Right renal pelvis (tissue), 4 donors: ENCODE results near the gene PCBP4. TPM values are rescaled to one million over a fixed set of nuclear protein-coding genes. Genes with fewer than 3 reads are reported as not detected.
"Not testable (repeated sequence)": the region's sequence is repeated elsewhere in the genome, so short reads cannot be mapped to it uniquely, and the experiment has no call there.

Experiments
- DNase-seq, 4 donors: peaks; one replicate each; pipeline ENCODE4 v3.0.0-alpha.2; 2013; ENCODE audit warnings: low read depth in 4 of 4, low spot score in 3 of 4, missing footprints in 1 of 4
- polyA plus RNA-seq, 4 donors: library from polyadenylated mRNA; unstranded; fragments of 120-200 nt; gene quantifications; one replicate each; pipeline ENCODE4 v1.2.1, GENCODE V29; 2013; ENCODE audit not compliant: insufficient read length in 4 of 4

PCBP4 gene
- polyA plus RNA-seq, 4 donors: 53.6 to 68.2 (median 56.2) TPM

DNA sequence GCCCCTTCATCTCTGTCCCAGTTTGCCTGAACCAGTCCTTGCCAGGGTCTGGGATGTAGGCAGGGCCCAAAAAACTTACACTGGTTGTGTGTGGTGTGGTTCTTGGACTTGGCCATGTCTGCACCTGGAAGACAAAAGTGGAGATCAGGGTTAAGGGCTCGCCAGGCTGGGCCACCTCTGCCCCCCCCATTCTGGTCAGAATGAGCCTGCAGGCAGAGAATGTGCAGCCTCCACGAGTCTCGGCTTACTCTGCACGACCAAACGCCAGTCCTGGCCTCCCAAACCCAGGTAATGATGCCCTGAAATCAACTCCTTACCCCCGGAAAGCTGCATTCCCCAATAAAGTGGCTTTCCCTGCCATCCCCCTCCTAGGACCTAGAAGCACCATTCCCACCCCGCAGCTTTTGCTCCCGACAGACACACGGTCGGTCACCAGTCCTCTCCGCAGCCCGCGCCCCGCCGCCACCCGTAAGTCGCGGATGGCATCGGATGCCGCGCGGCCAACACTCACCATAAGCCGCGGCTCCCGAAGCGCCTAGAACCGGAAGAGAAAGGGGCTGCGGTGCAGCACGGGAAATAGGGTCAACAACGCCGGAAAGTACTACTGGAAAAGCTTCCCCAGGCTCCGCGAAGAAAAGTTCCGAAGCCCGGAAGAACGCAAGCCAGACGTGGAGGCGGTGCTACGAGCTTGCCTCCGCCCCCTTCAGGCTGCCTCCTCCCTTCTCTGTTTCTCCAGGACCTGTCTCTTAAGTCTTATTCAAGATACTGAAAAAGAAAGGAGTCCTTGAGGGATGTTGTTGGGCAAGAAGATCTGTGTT, 28.3 kb upstream of the PCBP4 start, which contains the start of gene RPL29:
Gene RPL29 (minus strand): TSS at position 550 of the 818 bp plus-strand sequence. CDS start 434 bp downstream, at position 116.
- peak; percentile 92 to 94 (median 93) for DNase-seq

DNA sequence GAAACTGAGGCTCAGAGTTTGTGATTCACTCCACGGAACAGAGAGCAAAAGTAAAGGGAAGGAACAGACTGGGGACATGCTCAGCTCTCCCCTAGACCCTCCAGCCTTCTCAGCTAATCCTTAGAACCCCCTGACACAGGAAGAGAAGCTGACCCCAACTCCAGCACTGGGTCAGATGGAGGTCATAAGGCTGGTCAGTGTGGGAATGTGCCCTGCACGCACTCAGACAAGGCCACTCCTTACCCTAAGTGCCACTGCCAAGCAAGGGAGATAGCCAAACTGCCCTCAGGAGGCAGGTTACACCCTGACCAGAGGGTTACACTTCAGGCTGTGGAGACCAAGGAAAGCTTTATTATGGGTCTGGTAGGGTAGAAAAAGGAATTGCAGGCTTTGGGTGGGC, 27.3 kb upstream of the PCBP4 start:
- no peak for DNase-seq

DNA sequence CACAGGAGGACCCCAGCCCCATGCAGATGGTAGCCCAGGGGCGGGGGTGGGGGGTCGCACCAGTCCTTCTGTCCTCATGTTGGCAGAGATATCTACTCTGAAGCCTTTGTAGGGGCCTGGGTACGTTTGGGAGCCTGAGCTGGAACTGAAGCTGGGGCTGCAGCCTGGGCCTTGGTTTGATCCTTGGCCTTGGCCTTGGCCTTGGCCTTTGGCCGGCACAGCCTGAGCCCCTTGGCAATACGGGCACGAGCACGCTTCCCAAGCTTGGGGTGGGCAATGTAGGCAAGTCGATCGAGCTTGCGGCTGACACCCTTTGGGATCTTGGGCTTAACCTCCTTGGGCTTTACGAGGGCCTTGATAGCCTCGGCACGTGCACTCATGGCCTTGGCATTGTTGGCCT, 26.4 kb upstream of the PCBP4 start:
- not testable (repeated sequence) for DNase-seq

DNA sequence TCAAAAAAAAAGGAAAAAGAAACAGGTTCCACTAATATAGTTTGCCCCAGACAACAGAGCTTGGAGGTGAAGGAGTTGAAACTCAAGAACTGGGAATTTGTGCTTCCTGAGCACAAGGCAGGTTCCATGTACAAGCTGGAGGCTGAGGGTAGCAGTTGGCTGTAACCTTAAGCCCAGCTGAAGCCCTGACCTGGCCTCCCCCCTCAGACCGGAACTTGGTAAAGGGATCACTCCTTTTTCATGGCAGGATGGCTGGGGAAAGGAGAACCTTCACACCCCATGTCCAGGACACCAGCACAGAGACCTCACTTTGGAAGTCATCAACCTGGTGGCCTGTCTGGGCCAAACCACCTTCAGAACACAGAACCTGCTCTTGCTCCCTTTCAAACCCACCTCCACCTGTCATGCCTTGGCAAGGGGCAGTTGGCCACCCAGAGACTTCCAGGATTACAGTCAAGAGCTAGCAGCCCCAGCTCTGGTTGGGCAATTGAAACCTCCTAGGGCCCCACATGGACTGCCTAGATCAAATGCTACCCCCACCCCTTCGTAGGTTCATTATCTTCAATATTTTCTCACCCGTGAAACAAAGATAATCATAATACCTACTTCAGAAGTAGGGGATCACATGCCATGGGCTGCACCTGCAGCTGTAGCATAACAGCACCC, 24.9 kb upstream of the PCBP4 start:
- no peak for DNase-seq

DNA sequence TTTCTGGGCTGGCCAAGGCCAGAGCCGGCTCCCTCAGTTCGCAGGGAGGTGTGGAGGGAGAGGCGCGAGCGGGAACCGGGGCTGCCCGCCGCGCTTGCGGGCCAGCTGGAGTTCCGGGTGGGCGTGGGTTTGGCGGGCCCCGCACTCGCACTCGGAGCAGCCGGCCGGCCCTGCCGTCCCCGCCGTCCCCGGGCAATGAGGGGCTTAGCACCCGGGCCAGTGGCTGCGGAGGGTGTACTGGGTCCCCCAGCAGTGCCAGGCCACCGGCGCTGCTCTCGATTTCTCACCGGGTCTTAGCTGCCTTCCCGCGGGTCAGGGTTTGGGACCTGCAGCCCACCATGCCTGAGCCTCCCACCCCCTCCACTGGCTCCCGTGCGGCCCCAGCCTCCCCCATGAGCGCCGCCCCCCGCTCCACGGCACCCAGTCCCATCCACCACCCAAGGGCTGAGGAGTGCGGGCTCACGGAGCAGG, 23.3 kb upstream of the PCBP4 start:
- not testable (repeated sequence) for DNase-seq

DNA sequence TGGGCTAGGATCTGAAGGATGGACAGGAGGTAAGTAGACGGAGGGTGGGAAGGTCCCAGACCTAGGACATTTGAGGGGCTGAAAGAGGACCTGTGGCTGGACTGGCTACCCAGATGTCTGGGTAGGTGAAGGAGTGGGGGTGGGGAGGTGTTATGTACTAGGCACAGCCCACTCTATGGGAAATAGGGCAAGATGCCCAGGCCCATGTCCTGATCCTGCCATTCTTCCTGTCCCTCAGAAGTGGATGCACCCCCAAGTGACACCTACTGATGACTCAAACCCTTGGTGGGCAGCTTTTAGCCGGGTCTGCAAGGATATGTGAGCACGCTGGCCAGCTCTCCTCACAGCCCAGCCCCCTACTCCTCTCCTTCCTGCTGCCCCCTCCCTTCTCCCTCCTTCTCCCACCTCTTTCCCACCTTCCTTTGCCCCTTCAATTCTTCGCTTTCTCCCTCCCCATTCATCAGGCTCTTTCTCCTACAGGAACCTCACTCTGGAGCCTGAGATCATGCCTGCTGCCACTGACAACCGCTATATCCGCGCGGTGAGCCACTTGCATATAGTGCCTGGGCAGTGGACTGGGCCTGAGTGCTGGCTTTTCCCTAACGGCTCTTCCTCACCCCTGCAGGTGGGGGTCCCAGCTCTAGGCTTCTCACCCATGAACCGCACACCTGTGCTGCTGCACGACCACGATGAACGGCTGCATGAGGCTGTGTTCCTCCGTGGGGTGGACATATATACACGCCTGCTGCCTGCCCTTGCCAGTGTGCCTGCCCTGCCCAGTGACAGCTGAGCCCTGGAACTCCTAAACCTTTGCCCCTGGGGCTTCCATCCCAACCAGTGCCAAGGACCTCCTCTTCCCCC, 21.3 kb upstream of the PCBP4 start:
- no peak for DNase-seq

DNA sequence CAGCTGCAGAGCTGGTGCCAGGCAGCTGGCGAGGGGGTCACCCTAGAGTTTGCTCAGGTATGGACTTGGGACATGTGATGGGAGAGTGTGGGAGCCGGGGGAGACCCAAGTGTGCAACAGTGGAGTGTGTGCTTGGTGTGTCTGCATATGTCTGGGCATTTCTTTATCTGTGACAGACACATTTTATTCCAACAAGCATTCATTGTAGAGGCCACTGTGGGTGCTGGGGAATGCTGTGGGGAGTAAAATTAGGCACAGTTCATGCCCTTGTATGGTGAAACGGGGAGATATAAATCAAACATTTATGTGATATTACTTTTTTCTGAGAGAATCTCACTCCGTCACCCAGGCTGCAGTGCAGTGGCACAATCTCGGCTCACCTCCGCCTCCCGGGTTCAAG, 20.3 kb upstream of the PCBP4 start:
- DNase-seq: no peak

DNA sequence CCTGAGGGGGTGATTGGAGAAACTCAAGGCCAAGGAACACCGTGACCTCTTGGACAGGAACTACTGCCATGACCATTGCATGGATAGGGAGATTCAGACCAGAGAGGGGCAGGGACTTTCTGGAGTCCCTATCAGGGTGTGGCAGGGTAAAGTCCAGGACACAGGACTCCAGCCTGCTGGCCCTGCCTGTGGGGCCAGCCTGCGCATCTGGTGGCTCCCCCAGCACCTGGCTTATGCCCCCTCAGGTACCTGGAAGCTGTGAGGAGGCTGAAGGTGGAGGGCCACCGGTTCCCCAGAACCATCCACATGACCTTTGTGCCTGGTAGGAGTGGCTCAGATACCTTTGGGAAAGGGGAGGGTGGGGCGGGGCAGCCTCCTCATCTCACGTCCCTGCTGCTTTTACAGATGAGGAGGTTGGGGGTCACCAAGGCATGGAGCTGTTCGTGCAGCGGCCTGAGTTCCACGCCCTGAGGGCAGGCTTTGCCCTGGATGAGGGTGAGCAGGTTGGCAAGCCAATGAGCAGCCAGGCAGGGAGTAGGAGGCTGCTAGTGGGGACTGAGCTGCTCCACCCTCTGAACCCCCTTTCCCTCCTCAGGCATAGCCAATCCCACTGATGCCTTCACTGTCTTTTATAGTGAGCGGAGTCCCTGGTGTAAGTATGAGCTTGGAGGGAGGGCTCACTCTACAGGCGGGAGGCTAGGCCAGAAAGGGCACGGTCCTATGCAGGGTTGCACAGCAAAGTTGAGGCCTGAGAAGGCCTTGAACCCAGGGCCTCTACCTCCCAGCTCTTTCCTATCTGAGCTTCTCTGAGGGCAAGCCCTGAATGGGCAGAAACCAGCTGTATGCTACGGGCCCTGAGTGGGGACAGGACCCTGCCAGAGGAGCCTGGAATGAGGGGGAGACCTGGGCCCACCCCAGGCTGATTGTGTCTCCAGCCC, 19.0 kb upstream of the PCBP4 start:
- no peak for DNase-seq

DNA sequence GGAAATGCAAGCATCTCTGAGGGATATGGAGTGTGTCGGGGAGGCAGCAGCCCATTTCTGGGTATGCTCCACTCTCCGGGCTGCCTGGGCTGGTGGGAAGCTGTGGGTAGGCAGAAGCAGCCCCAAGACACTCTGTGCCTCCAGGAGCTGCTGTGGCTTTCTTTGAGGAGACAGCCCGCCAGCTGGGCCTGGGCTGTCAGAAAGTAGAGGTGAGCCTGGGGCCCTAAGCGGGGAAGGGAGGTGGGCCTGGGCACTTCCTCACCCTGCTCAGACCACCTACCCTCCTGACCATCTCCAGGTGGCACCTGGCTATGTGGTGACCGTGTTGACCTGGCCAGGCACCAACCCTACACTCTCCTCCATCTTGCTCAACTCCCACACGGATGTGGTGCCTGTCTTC, 17.8 kb upstream of the PCBP4 start:
- DNase-seq: no peak

DNA sequence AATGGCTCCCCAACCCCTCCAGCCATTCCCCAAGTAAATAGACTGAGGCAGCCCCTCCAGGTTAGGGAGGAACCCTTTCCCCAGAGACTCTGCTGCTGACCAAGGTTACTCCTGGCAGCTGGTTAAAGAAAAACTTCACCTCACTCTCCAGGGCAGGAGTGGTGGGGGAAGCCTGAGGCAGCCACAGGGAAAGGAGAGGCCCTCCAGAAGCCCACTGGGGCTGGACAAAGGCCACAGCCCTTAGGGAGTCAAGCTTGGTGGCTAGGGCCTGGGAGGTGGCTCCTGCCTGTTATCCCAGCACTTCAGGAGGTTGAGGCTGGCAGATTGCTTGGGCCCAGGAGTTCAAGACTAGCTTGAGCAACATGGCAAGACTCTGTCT, 17.0 kb upstream of the PCBP4 start:
- DNase-seq: no peak

DNA sequence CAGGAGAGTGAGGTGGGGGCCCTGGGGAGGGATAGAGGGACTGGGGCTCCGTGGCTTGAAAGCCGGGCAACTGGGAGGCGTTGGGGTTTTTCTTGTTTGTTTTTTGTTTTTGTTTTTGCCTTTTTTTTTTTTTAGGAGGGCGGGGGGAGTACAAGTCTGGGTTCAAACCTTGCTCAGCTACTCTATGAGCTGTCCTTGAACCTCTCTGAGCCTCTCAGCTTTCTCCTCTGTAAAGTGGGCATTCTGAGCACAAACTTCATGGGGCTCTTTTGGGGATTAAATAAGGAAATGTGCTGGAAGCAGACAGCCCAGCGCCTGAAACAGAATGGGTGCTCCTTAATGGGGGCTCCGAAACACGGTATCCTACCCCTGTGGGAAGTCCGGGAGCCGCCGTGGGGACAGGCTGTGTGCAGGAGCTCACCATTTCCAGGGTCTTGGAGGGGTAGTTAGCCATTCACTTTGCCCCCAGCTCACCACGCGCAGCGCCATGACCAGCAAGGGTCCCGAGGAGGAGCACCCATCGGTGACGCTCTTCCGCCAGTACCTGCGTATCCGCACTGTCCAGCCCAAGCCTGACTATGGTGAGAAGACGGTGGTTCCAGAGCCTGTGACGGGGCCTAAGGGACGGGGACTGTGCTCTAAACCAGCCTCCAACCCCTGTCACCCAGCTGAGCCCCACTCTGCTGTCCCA, 16.5 kb upstream of the PCBP4 start:
- DNase-seq: no peak

DNA sequence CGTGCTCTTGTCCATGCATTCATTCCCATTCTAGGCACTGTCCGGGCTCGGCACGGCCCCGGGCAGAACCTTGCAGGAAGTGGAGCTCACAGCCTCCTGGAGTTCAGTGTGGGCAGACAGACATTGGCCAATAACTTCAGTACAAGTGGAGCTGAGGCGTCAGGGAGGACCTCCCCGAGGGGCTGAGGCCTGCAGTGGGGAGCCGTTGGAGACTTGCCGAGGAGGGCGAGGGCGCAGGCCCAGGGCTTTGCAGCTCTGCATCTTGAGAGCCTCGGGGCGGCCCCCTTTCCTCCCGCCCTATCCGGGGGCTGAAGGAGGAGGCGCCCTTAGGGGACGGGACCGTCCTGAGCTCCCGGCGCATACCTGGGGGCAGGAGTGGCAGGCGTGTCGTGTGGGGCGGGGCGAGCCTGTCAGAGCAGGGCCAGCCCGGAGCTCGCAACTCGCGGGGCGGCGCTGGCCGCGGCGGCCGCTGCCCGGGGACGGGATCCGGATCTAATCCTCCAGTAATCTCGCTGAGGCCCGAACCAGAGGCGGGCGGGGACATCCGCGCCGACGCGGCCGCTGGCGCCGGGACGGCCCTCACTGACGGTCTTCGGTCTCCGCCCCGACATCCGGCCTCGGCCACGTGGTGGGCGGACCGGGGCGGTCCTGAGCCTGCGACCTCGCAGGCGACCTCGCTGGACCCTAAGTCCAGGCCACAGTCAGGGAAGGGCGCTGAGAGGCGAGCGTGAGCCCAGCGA, 15.8 kb upstream of the PCBP4 start, which contains the start of gene ACY1:
Gene ACY1 (plus strand): TSS at position 698 of the 740 bp plus-strand sequence. CDS start 530 bp downstream, outside the sequence.
- no peak for DNase-seq

DNA sequence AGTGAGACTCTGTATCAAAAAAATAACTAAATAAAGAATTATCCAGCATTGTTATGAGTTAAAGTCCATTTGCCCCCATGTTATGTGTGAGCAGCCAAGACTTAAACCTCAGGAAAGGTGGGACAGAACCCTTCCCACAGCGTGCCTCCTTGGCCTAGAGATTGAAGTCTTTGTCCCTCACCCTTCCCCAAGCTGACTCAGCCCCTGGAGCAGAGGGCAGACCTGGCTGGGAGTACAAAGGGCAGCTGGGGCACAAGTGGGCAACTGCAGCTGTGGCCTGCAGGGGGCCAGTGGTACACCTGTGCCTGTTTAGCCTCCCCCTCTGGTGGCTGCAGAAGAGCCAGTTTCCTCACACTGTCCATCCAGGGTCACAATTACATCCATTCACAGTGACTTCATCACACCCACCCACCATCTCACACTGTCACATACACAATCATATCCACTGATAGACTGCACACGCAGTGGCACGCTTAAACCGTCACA, 15.1 kb upstream of the PCBP4 start:
- DNase-seq: no peak

DNA sequence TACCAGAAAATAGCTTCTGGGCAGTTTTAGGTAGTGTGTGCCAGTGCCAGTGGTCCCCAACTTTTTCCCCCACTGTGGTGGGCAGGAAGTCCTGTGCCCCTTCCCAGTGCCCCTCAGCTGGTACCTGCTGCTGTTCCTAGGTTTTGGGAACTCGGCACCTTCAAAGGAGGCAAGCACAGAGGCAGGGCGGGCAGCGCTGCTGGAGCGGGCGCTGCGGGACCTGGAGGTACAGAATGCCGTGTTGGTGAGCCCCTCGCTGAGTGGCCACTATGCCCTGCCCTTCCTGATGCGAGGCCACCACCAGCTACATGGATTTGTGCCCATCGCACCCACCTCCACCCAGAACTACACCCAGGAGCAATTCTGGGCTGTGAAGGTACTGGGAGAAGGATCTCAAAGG, 13.0 kb upstream of the PCBP4 start:
- DNase-seq: no peak

DNA sequence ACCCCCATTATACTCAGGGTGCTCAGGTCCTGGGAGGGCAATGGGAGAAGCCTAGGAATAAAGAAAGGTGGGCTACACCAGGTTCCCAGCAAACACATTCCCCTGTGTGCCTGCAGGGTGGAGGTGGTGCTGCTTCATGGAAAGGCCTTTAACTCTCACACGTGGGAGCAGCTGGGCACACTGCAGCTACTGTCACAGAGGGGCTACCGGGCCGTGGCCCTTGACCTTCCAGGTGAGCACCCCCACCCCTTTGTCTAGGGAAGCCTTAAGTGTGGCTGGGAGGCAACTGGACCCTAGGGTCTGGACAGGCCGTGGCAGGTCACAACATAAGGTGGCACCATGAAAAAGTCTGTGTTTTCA, 10.9 kb upstream of the PCBP4 start:
- DNase-seq: no peak

DNA sequence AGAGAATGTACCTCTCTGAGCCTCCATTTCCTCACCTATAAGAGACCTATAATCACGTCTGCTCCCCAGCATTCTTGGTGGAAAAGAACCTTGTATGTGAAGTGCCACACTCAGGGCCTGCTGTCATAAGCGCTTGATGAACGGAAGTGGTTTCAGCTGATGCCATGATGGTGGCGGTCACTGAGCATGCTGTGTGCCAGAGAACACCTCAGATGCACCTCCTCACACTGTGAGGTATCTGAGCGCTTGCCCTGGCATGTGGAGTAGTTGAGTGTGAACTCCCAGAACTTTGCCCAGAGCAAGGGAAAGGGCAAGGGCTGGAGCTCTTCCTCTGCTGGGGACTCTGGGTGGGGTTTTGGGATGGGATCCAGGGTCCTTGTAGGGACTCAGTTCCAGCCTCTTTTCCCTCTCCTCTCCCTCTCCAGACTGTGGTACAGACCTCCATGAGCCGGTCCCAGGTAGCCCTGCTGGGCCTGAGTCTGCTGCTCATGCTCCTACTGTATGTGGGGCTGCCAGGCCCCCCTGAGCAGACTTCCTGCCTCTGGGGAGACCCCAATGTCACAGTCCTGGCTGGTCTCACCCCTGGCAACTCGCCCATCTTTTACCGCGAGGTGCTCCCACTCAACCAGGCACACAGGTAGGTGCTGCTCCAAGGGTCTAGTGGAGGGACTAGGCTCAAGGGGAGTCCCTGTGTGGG, 10.3 kb upstream of the PCBP4 start:
- no peak for DNase-seq

DNA sequence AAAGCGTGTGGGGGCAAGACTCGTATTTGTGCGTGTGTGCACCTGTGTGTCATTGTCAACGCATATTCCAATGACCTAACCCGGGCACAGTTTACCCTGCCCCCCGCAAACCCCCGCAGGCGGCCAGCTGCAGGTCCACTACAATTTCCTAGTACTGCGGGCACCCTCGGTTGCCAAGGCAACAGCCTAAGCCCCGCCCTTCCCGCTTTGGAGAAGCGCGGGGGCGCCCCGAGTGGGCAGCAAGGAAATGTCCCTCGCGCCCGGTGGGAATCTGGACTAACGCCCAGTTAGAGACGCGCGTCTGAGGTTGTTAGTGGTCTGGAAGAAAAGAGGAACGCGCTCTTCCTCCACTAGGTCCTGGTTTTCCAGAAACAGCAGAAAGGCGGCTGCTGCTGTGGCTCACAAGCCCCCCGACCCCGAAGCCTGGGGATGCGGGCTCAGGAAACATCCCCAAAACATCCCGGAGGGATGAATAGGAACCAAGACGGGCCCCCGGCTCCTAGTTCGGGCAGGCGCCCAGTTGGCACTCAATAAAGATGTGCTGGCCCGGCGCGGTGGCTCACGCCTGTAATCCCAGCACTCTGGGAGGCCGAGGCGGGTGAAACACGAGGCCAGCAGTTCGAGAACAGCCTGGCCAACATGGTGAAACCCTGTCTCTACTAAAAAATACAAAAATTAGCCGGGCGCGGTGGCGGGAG, 8.7 kb upstream of the PCBP4 start:
- no peak for DNase-seq
